ENCODE data around the gene LILRB4.
"Not testable (repeated sequence)": the region's sequence is repeated elsewhere in the genome, so short reads cannot be mapped to it uniquely, and the experiment has no call there.

The LILRB4 gene

DNA sequence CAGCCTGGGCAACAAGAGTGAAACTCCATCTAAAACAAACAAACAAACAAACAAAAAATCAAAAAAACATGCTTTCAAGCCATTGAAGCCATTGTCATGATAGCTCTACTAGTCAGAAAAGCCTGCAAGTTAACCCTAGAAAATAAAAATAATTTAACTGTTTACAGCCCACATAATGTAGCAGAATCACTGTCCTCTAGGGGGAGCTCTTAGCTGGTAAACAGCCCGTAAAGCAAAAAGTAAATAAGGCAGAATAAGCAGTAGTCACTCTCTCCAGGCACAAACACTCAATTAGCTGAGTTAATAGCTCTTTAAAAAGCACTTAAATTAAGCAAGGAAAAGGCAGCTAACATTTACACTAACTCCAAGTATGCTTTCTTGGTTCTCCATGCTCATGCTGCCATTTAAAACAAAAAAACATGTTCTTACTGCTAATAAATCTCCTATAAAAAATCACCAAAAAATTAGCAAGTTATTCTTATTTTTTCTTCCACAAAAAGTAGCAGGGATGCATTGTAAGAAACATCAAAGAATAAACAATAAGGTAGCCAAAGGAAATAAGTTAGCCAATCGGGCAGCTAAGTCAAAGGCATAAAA is 11.3 kb downstream of the LILRB4 start:
- H3K79me2 ChIP-seq (ENCODE audit: insufficient read depth, low read length) = no peaks in the 10 kb centered on the region
- H3K9me3 ChIP-seq (ENCODE audit: insufficient read depth, low read length) = no peaks in the 10 kb centered on the region
- no peaks in the 10 kb centered on the region for H4K20me1 ChIP-seq (ENCODE audit: low read depth, low read length)
- H3K27me3 ChIP-seq (ENCODE audit: low read length) = no peaks in the 10 kb centered on the region
- no peak overlapping the region for H2AFZ ChIP-seq (ENCODE audit: low read depth, low read length, severe bottlenecking)
- H3F3A ChIP-seq (ENCODE audit: insufficient read depth) = no peaks in the 10 kb centered on the region
- H3K36me3 ChIP-seq (ENCODE audit: low read length) = no peaks in the 10 kb centered on the region
- no peak overlapping the region for H3K4me3 ChIP-seq (ENCODE audit: insufficient read depth, low read length, poor library complexity, severe bottlenecking)
- H3K9me2 ChIP-seq (replicated peaks; ENCODE audit: insufficient read depth, low read length) = no peaks in the 10 kb centered on the region
- TF ChIP-seq EZH2phosphoT487 (conservative IDR thresholded peaks at IDR 0.05; ENCODE audit: low read length) (no peak), CTCF (IDR thresholded peaks at IDR 0.05; ENCODE audit: insufficient read depth, low read length, poor library complexity, severe bottlenecking) (peak; percentile 58)
- H3K4me2 ChIP-seq (ENCODE audit: low read depth, low read length, poor library complexity, severe bottlenecking) = no peak overlapping the region
- H3K27ac ChIP-seq (ENCODE audit: low read depth, low read length) = no peak overlapping the region
- no peak overlapping the region for H3K9ac ChIP-seq (ENCODE audit: low read length)

DNA sequence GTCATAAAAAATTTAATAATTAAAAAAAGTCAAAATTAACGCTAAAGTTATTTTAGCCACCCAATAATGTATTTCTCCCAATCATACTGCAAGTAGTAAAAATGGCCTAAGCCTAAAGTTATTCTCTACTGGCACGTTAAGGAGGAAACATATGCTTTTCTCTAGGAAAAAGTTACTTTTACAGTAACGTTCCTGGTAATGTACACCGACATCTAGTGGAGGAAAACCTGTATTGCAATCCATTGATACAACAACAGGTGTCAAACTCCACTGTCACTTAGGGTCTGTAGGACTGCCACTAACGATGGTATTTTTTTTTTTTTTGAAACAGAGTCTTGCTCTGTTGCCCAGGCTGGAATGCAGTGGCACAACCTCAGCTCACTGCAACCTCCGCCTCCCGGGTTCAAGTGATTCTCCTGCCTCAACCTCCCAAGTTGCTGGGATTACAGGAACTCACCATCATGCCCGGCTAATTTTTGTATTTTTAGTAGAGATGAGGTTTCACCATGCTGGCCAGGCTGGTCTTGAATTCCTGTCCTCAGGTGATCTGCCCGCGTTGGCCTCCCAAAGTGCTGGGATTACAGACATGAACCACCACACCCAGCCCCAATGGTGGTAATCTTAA is 13.5 kb downstream of the LILRB4 start:
- peak; percentile 54 for TF ChIP-seq CTCF (IDR thresholded peaks at IDR 0.05; ENCODE audit: insufficient read depth, low read length, poor library complexity, severe bottlenecking)
- H2AFZ ChIP-seq (ENCODE audit: low read depth, low read length, severe bottlenecking); H3K4me2 ChIP-seq (ENCODE audit: low read depth, low read length, poor library complexity, severe bottlenecking); H4K20me1 ChIP-seq (ENCODE audit: low read depth, low read length); H3K9me2 ChIP-seq (replicated peaks; ENCODE audit: insufficient read depth, low read length); H3K4me3 ChIP-seq (ENCODE audit: insufficient read depth, low read length, poor library complexity, severe bottlenecking); H3K27me3 ChIP-seq (ENCODE audit: low read length); H3K36me3 ChIP-seq (ENCODE audit: low read length); H3K9ac ChIP-seq (ENCODE audit: low read length); H3K27ac ChIP-seq (ENCODE audit: low read depth, low read length); H3K9me3 ChIP-seq (ENCODE audit: insufficient read depth, low read length); H3K79me2 ChIP-seq (ENCODE audit: insufficient read depth, low read length); H3F3A ChIP-seq (ENCODE audit: insufficient read depth): not testable (repeated sequence)

DNA sequence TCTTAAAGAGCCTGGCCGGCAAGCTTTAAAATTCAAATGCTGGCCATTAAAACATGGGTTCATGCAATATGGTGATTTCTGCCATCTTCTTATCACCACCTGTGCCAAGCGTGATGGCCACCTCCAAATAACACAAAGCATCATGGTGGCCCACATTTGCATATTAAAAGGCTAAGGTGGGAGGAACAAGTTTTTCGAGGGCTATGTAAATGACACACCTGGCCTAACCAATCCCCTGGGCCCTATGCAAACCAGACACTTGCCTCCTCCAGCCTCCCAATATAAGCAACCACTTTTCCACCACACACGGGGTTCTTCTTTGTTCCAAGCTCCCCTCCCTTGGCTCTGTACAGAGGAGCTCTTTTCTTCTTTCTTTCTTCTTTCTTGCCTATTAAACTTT is 14.4 kb downstream of the LILRB4 start:
- no peaks in the 10 kb centered on the region for H4K20me1 ChIP-seq (ENCODE audit: low read depth, low read length)
- H3K27me3 ChIP-seq (ENCODE audit: low read length) = no peaks in the 10 kb centered on the region
- no peaks in the 10 kb centered on the region for H3K9me3 ChIP-seq (ENCODE audit: insufficient read depth, low read length)
- no peak overlapping the region for H3K4me3 ChIP-seq (ENCODE audit: insufficient read depth, low read length, poor library complexity, severe bottlenecking)
- no peaks in the 10 kb centered on the region for H3K9me2 ChIP-seq (replicated peaks; ENCODE audit: insufficient read depth, low read length)
- H3K9ac ChIP-seq (ENCODE audit: low read length) = no peak overlapping the region
- no peak overlapping the region for H3K27ac ChIP-seq (ENCODE audit: low read depth, low read length)
- no peak overlapping the region for H3K4me2 ChIP-seq (ENCODE audit: low read depth, low read length, poor library complexity, severe bottlenecking)
- no peaks in the 10 kb centered on the region for H3F3A ChIP-seq (ENCODE audit: insufficient read depth)
- no peak for TF ChIP-seq EZH2phosphoT487 (conservative IDR thresholded peaks at IDR 0.05; ENCODE audit: low read length)
- H3K36me3 ChIP-seq (ENCODE audit: low read length) = no peaks in the 10 kb centered on the region
- H3K79me2 ChIP-seq (ENCODE audit: insufficient read depth, low read length) = no peaks in the 10 kb centered on the region
- H2AFZ ChIP-seq (ENCODE audit: low read depth, low read length, severe bottlenecking) = no peak overlapping the region

DNA sequence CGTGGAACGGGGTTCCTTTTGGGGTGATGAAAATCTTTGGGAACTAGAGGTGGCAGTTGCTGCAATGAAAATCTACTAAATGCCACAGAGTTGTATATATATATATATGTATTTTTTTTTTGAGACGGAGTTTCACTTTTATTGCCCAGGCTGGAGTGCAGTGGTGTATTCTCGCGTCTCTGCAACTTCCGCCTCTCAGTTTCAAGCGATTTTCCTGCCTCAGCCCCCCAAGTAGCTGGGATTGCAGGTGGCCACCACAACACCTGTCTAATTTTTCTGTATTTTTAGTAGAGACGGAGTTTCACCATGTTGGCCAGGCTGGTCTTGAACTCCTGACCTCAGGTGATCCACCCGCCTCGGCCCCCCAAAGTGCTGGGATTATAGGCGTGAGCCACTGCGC is 18.8 kb downstream of the LILRB4 start:
- H3K4me2 ChIP-seq (ENCODE audit: low read depth, low read length, poor library complexity, severe bottlenecking); H2AFZ ChIP-seq (ENCODE audit: low read depth, low read length, severe bottlenecking); H3K27me3 ChIP-seq (ENCODE audit: low read length); H3F3A ChIP-seq (ENCODE audit: insufficient read depth); H3K9me3 ChIP-seq (ENCODE audit: insufficient read depth, low read length); H3K9me2 ChIP-seq (replicated peaks; ENCODE audit: insufficient read depth, low read length); H4K20me1 ChIP-seq (ENCODE audit: low read depth, low read length); H3K79me2 ChIP-seq (ENCODE audit: insufficient read depth, low read length); H3K4me3 ChIP-seq (ENCODE audit: insufficient read depth, low read length, poor library complexity, severe bottlenecking); H3K36me3 ChIP-seq (ENCODE audit: low read length); H3K9ac ChIP-seq (ENCODE audit: low read length); H3K27ac ChIP-seq (ENCODE audit: low read depth, low read length): not testable (repeated sequence)
